Daoy (cell line): ENCODE results near the gene FAM169A. TPM values are rescaled to one million over a fixed set of nuclear protein-coding genes. Genes with fewer than 3 reads are reported as not detected.
"Not testable (repeated sequence)": the region's sequence is repeated elsewhere in the genome, so short reads cannot be mapped to it uniquely, and the experiment has no call there.

Experiments used
- DNase-seq: peaks from one replicate; pipeline ENCODE4 v3.0.0-alpha.2; 2015; ENCODE audit warnings: low read depth
- total RNA-seq: library from RNA; depleted of rRNA; stranded (reverse); fragments of >200 nt; shearing (Covaris generic); gene quantifications from 2 replicates; pipeline ENCODE4 v1.2.3, GENCODE V29; 2014

Gene FAM169A
- total RNA-seq, 1 experiment from 2014 or later: 26.8 TPM

GRCh38 chr5:74801941-74802340 is 64.2 kb downstream of the FAM169A start:
- DNase-seq: no peak

- DNase-seq: no peak
These were observed 65.0 kb downstream of the FAM169A start for GRCh38 chr5:74801197-74801596.

GRCh38 chr5:74798977-74799911 is 66.9 kb downstream of the FAM169A start:
- DNase-seq: peak; percentile 2

- DNase-seq: not testable (repeated sequence)
These were observed 74.5 kb downstream of the FAM169A start for GRCh38 chr5:74791669-74792068.

- no peak for DNase-seq
These were observed 78.8 kb downstream of the FAM169A start for GRCh38 chr5:74787424-74787823.

- no peak for DNase-seq
These were observed 79.3 kb downstream of the FAM169A start for GRCh38 chr5:74786851-74787250.

GRCh38 chr5:74778609-74779008 is 87.6 kb downstream of the FAM169A start:
- DNase-seq: no peak

GRCh38 chr5:74772359-74772758 is 93.8 kb downstream of the FAM169A start:
- DNase-seq: no peak

GRCh38 chr5:74767579-74767913 is 98.6 kb downstream of the FAM169A start:
- peak; percentile 19 for DNase-seq

- peak; percentile 95 for DNase-seq
These were observed 99.2 kb downstream of the FAM169A start, which contains the start of the genes GFM2 and NSA2 for GRCh38 chr5:74766849-74767578. GFM2 (minus strand) TSS chr5:74767117; CDS start chr5:74763742, 3,375 bp downstream. NSA2 (plus strand) TSS chr5:74767249; CDS start chr5:74767361, 112 bp downstream.

- no peak for DNase-seq
These were observed 99.8 kb downstream of the FAM169A start for GRCh38 chr5:74766418-74766848.

- DNase-seq: no peak
These were observed 100.3 kb downstream of the FAM169A start for GRCh38 chr5:74765929-74766328.

- peak; percentile 9 for DNase-seq
These were observed 101.0 kb downstream of the FAM169A start for GRCh38 chr5:74765201-74765600.

GRCh38 chr5:74763504-74763903 is 102.7 kb downstream of the FAM169A start:
- no peak for DNase-seq

- DNase-seq: peak; percentile 90
These were observed 103.6 kb downstream of the FAM169A start for GRCh38 chr5:74762599-74762998.

GRCh38 chr5:74761241-74761640 is 104.9 kb downstream of the FAM169A start:
- no peak for DNase-seq

- not testable (repeated sequence) for DNase-seq
These were observed 117.4 kb downstream of the FAM169A start for GRCh38 chr5:74748742-74749141.

GRCh38 chr5:74738406-74738805 is 127.8 kb downstream of the FAM169A start:
- no peak for DNase-seq

GRCh38 chr5:74736759-74737158 is 129.4 kb downstream of the FAM169A start:
- DNase-seq: no peak
